ENCODE data around the gene GMCL2. TPM values are rescaled to one million over a fixed set of nuclear protein-coding genes. Genes with fewer than 3 reads are reported as not detected.

The GMCL2 gene
- polyA plus RNA-seq, 1 donor from 2014 or later, result not detected

- Histone ChIP-seq H3K79me2 (replicated peaks; ENCODE audit: insufficient read depth, low read length) (peaks cover 28% of the 10 kb centered on the region), H2AFZ (ENCODE audit: low read depth, low read length) (no peak overlapping the region), H3K27me3 (ENCODE audit: insufficient read depth, low read depth, low read length) (no peaks in the 10 kb centered on the region), H3K9me3 (ENCODE audit: low read length) (no peaks in the 10 kb centered on the region), H3K9me2 (ENCODE audit: insufficient read depth, low read length) (no peaks in the 10 kb centered on the region), H3F3A (ENCODE audit: insufficient read depth, low read length, poor library complexity, severe bottlenecking) (no peaks in the 10 kb centered on the region), H4K20me1 (ENCODE audit: insufficient read depth) (peaks cover 13% of the 10 kb centered on the region), H3K27ac (ENCODE audit: low read length) (no peak overlapping the region), H3K9ac (ENCODE audit: low read length) (no peak overlapping the region), H3K4me3 (ENCODE audit: low read length) (no peak overlapping the region), H3K36me3 (ENCODE audit: insufficient read depth, low read length) (peaks cover 10% of the 10 kb centered on the region), H3K4me2 (ENCODE audit: low read length) (no peak overlapping the region)
- TF ChIP-seq POLR2AphosphoS5 (IDR thresholded peaks at IDR 0.05) (no peak), EZH2 (IDR thresholded peaks at IDR 0.05; ENCODE audit: borderline replicate concordance, insufficient read depth, low read length, poor library complexity, severe bottlenecking) (no peak), SMC3 (conservative IDR thresholded peaks at IDR 0.05; ENCODE audit: poor library complexity) (no peak), CTCF (IDR thresholded peaks at IDR 0.05; ENCODE audit: poor library complexity, severe bottlenecking) (no peak), MXI1 (conservative IDR thresholded peaks at IDR 0.05; ENCODE audit: poor library complexity, severe bottlenecking) (no peak), RAD21 (conservative IDR thresholded peaks at IDR 0.05) (no peak), REST (IDR thresholded peaks at IDR 0.05; ENCODE audit: borderline replicate concordance) (no peak), EP300 (conservative IDR thresholded peaks at IDR 0.05; ENCODE audit: poor library complexity, severe bottlenecking) (no peak), TAF1 (IDR thresholded peaks at IDR 0.05; ENCODE audit: low read depth) (no peak)
These were observed 24.2 kb upstream of the GMCL2 start for GRCh38 chr5:178211095-178212048.

DNA sequence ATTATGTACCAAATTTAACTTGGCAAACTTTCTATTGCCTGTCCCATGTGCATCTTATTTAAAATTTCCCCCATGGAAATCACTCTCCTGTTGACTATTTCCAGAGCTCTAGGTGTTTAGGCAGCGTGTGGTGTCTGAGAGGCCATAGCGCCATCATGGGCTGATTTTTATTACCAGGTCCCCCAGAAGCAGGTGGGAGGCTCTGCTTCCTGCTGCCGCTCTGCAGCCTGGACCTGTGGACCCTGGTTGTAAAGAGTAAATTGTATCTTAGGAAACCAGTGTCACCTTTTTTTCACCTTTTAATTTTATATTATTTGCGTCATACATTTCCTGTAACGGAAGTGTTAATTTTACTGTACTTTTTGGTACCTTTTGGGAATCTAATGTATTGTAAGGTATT is 23.5 kb upstream of the GMCL2 start:
- Histone ChIP-seq H3K27ac (ENCODE audit: low read length) (no peak overlapping the region), H2AFZ (ENCODE audit: low read depth, low read length) (no peak overlapping the region), H4K20me1 (ENCODE audit: insufficient read depth) (peaks cover 20% of the 10 kb centered on the region), H3K9me2 (ENCODE audit: insufficient read depth, low read length) (no peaks in the 10 kb centered on the region), H3K9ac (ENCODE audit: low read length) (no peak overlapping the region), H3K4me3 (ENCODE audit: low read length) (no peak overlapping the region), H3K9me3 (ENCODE audit: low read length) (no peaks in the 10 kb centered on the region), H3F3A (ENCODE audit: insufficient read depth, low read length, poor library complexity, severe bottlenecking) (no peaks in the 10 kb centered on the region), H3K4me2 (ENCODE audit: low read length) (no peak overlapping the region), H3K27me3 (ENCODE audit: insufficient read depth, low read depth, low read length) (no peaks in the 10 kb centered on the region), H3K79me2 (replicated peaks; ENCODE audit: insufficient read depth, low read length) (peaks cover 35% of the 10 kb centered on the region), H3K36me3 (ENCODE audit: insufficient read depth, low read length) (peaks cover 10% of the 10 kb centered on the region)
- TF ChIP-seq REST (IDR thresholded peaks at IDR 0.05; ENCODE audit: borderline replicate concordance) (no peak), EP300 (conservative IDR thresholded peaks at IDR 0.05; ENCODE audit: poor library complexity, severe bottlenecking) (no peak), RAD21 (conservative IDR thresholded peaks at IDR 0.05) (no peak)
